B cell (primary cell): ENCODE data around the gene C19orf18. TPM values are rescaled to one million over a fixed set of nuclear protein-coding genes. Genes with fewer than 3 reads are reported as not detected.

Source experiments
- ATAC-seq: fragments of 200-7000 bp; cut with Tn5 transposase; one replicate; pipeline ENCODE4 v1.10.0; 2021; ENCODE audit warnings: low read depth, mild to moderate bottlenecking, moderate number of reproducible peaks, moderate library complexity
- CTCF ChIA-PET: fragments of 350-600 bp; sonication (Branson Sonifier 250); formaldehyde crosslinking; loops from one replicate; lab custom pipeline; 2021; ENCODE audit warnings: antibody characterized with exemption, inconsistent platforms; lab: Charles Lee
- POLR2A ChIA-PET: fragments of 350-600 bp; sonication (Branson Sonifier 250); formaldehyde crosslinking; loops from one replicate; lab custom pipeline; 2021; ENCODE audit warnings: antibody characterized with exemption; lab: Charles Lee
- DNase-seq: peaks from one replicate; pipeline ENCODE4 v3.0.0; 2013
- H2AFZ ChIP-seq: 2 replicates; pipeline ENCODE4 v1.6.1; 2012; ENCODE audit warnings: mild to moderate bottlenecking, low read depth, low read length; ENCODE audit not compliant: insufficient read depth, poor library complexity, severe bottlenecking
- H3K27ac ChIP-seq, 2 donors: 1 replicate in 1 of 2; 2 replicates in 1 of 2; pipeline ENCODE4 v1.5.1; 2012 to 2013; ENCODE audit warnings: low read length in 2 of 2, mild to moderate bottlenecking in 2 of 2, moderate library complexity in 1 of 2
- H3K27me3 ChIP-seq, 4 experiments: fragments of 200-600 bp in 1 of 4; sonication (generic) in 1 of 4; replicated peaks in 1 of 4; 1 replicate in 2 of 4; 2 replicates in 2 of 4; pipeline versions ENCODE4 v1.6.1 to v1.7.0; 2013 to 2016; ENCODE audit warnings: low read length in 3 of 4, mild to moderate bottlenecking in 2 of 4, mixed read lengths in 1 of 4, moderate library complexity in 1 of 4; ENCODE audit not compliant: insufficient read depth in 4 of 4, control insufficient read depth in 3 of 4; ENCODE audit errors: control extremely low read depth in 1 of 4
- H3K36me3 ChIP-seq, 2 experiments: replicated peaks in 1 of 2; 1 replicate in 1 of 2; 2 replicates in 1 of 2; pipeline versions ENCODE4 v1.6.1 to v1.7.1; 2013; ENCODE audit warnings: low read length in 1 of 2; ENCODE audit not compliant: insufficient read depth in 2 of 2, control insufficient read depth in 1 of 2; ENCODE audit errors: control extremely low read depth in 1 of 2, extremely low read depth in 1 of 2
- H3K4me1 ChIP-seq, 2 donors: fragments of 200-600 bp in 1 of 2; sonication (generic) in 1 of 2; 1 replicate in 1 of 2; 2 replicates in 1 of 2; pipeline versions ENCODE4 v1.5.1 to v1.6.1; 2013 to 2017; ENCODE audit warnings: low read length in 2 of 2; ENCODE audit not compliant: control insufficient read depth in 2 of 2, insufficient read depth in 2 of 2
- H3K4me2 ChIP-seq: replicated peaks from 2 replicates; pipeline ENCODE3; 2012; ENCODE audit warnings: mild to moderate bottlenecking, low read depth, low read length; ENCODE audit not compliant: poor library complexity, severe bottlenecking
- H3K4me3 ChIP-seq, 5 experiments: fragments of 200-600 bp in 1 of 5; sonication (generic) in 1 of 5; 1 replicate in 3 of 5; 2 replicates in 2 of 5; pipeline versions ENCODE4 v1.5.1 to v1.7.0; 2011 to 2016; ENCODE audit warnings: low read length in 4 of 5, mild to moderate bottlenecking in 4 of 5, low read depth in 2 of 5, control low read depth in 1 of 5, moderate library complexity in 1 of 5; ENCODE audit not compliant: insufficient read depth in 1 of 5; ENCODE audit errors: control extremely low read depth in 1 of 5, extremely low read depth in 1 of 5
- H3K79me2 ChIP-seq: fragments of 200-600 bp; sonication (generic); one replicate; pipeline ENCODE4 v1.6.0; 2016; ENCODE audit warnings: low read length; ENCODE audit not compliant: control insufficient read depth, insufficient read depth
- H3K9ac ChIP-seq: fragments of 200-600 bp; sonication (generic); 2 replicates; pipeline ENCODE4 v1.6.1; 2017; ENCODE audit warnings: mild to moderate bottlenecking, low read length, moderate library complexity
- H3K9me3 ChIP-seq, 3 donors: one replicate each; pipeline versions ENCODE4 v1.6.1 to v1.7.1; 2013; ENCODE audit warnings: low read length in 2 of 3; ENCODE audit not compliant: control insufficient read depth in 2 of 3, insufficient read depth in 1 of 3; ENCODE audit errors: control extremely low read depth in 1 of 3
- H4K20me1 ChIP-seq: 2 replicates; pipeline ENCODE4 v1.6.0; 2012; ENCODE audit warnings: mild to moderate bottlenecking, low read length; ENCODE audit not compliant: insufficient read depth, control insufficient read depth, poor library complexity, severe bottlenecking
- H3K27ac Mint-ChIP-seq: one replicate; pipeline ENCODE4 v1.8.0; 2021; ENCODE audit warnings: mixed read lengths
- H3K27me3 Mint-ChIP-seq: one replicate; pipeline ENCODE4 v1.8.0; 2021; ENCODE audit warnings: mixed read lengths
- H3K4me1 Mint-ChIP-seq: one replicate; pipeline ENCODE4 v1.8.0; 2021; ENCODE audit warnings: mixed read lengths
- H3K4me3 Mint-ChIP-seq: one replicate; pipeline ENCODE4 v1.8.0; 2021; ENCODE audit warnings: mixed read lengths
- H3K9me3 Mint-ChIP-seq: one replicate; pipeline ENCODE4 v1.8.0; 2022; ENCODE audit warnings: mixed read lengths; ENCODE audit not compliant: insufficient read depth
- CTCF ChIP-seq: fragments of 200-600 bp; IDR thresholded peaks from one replicate; pipeline ENCODE4 v1.8.0; 2022; ENCODE audit warnings: antibody characterized with exemption, mild to moderate bottlenecking
- EZH2 ChIP-seq: IDR thresholded peaks from 2 replicates; pipeline ENCODE4 v1.6.1; 2012; ENCODE audit warnings: borderline replicate concordance, low read depth, mild to moderate bottlenecking, moderate library complexity, low read length; ENCODE audit not compliant: insufficient read depth, poor library complexity, severe bottlenecking
- WGBS: methylation state at CpG from one replicate; pipeline ENCODE4 v1.1.5; 2013; ENCODE audit warnings: missing lambda C conversion rate; ENCODE audit not compliant: insufficient coverage; 5-methylcytosine and 5-hydroxymethylcytosine counted together
- intact Hi-C: fragments of 100-400 bp; cut with micrococcal nuclease; formaldehyde crosslinking; loops from one replicate; pipeline ENCODE4 v1.10.0; 2022
- polyA plus RNA-seq: library from polyadenylated mRNA; depleted of rRNA; stranded (reverse); fragments of >200 nt; gene quantifications from 2 replicates; pipeline ENCODE4 v1.2.3, GENCODE V29; 2012
- total RNA-seq, 2 donors: library from RNA; stranded (reverse); fragments of 120-200 nt in 1 of 2; gene quantifications; 1 replicate in 1 of 2; 2 replicates in 1 of 2; pipeline versions ENCODE4 v1.2.3 to v1.2.4, GENCODE V29; 2013 to 2022

The C19orf18 gene
- total and polyA plus RNA-seq, 2 donors (not counting 1 experiment from before 2014, with no cell fraction given), result 1.7 TPM; not detected in 1

GRCh38 chr19:57914531-57914930 lies 59.8 kb downstream of the C19orf18 start:
- H3K9ac ChIP-seq, result no peak overlapping the region
- peak overlapping the region; percentile 26 for H3K27ac Mint-ChIP-seq
- CTCF ChIA-PET, result interaction anchor here (1.0 kb wide), 2 partner anchors 11 to 167 kb away, joined by 3 read pairs; partner anchors contain the start of gene ZNF776

More at GRCh38 chr19:57914531-57914930, 59.8 kb downstream of the C19orf18 start:
- Histone ChIP-seq H3K4me1 (peaks cover 9 to 13% of the 10 kb centered on the region in 2 donors), H3K27me3 (no peaks in the 10 kb centered on the region), H3K4me3 (no peak overlapping the region), H2AFZ (no peak overlapping the region), H4K20me1 (no peaks in the 10 kb centered on the region), H3K36me3 (peaks cover 1 to 18% of the 10 kb centered on the region in 2 experiments), H3K27ac (no peak overlapping the region), H3K4me2 (no peak overlapping the region), H3K79me2 (peaks cover 38% of the 10 kb centered on the region), H3K9me3 (peaks cover 0 to 9% (median 0%) of the 10 kb centered on the region in 3 donors)
- TF ChIP-seq CTCF, result no peak
- TF ChIP-seq EZH2, result no peak
- POLR2A ChIA-PET, result no interaction called here
- Mint-ChIP-seq H3K4me3 (peak overlapping the region; percentile 96), H3K9me3 (no peaks in the 10 kb centered on the region), H3K4me1 (peaks cover 40% of the 10 kb centered on the region), H3K27me3 (no peaks in the 10 kb centered on the region)
- DNase-seq (no peak), ATAC-seq (no peak)
- intact Hi-C loops, result no loop called here
- 100% methylated on average over 2 of the region's 3 CpGs for WGBS

Other genes with a start within 250 kb of the C19orf18 start
- gene ZNF671, start 246.9 kb downstream of the C19orf18 start, total RNA-seq, result 43.3 and 44.2 TPM in 2 replicates
- gene ZNF671, start 246.9 kb downstream of the C19orf18 start, polyA plus RNA-seq, result 15.9 and 17.0 TPM in 2 replicates
- gene ZNF776, start 227.7 kb downstream of the C19orf18 start, total RNA-seq, result 47.5 and 51.6 TPM in 2 replicates
- gene ZNF776, start 227.7 kb downstream of the C19orf18 start, polyA plus RNA-seq, result 15.6 and 22.6 TPM in 2 replicates
- gene ZNF586, start 204.9 kb downstream of the C19orf18 start, total RNA-seq, result 48.0 and 51.3 TPM in 2 replicates
- 18.0 and 28.4 TPM in 2 replicates for gene ZNF586, start 204.9 kb downstream of the C19orf18 start, polyA plus RNA-seq
- gene ZNF552, start 159.6 kb downstream of the C19orf18 start, total RNA-seq, result 21.7 and 29.9 TPM in 2 replicates
- 6.7 and 8.1 TPM in 2 replicates for gene ZNF552, start 159.6 kb downstream of the C19orf18 start, polyA plus RNA-seq
- gene ZNF587B, start 144.2 kb downstream of the C19orf18 start, total RNA-seq, result 29.1 and 31.5 TPM in 2 replicates
- gene ZNF587B, start 144.2 kb downstream of the C19orf18 start, polyA plus RNA-seq, result 9.9 and 18.1 TPM in 2 replicates
- 72.9 and 77.6 TPM in 2 replicates for gene ZNF587, start 124.7 kb downstream of the C19orf18 start, total RNA-seq
- 16.6 and 17.0 TPM in 2 replicates for gene ZNF587, start 124.7 kb downstream of the C19orf18 start, polyA plus RNA-seq
- gene ZNF814, start 85.5 kb downstream of the C19orf18 start, total RNA-seq, result 83.9 and 95.1 TPM in 2 replicates
- 27.7 and 28.9 TPM in 2 replicates for gene ZNF814, start 85.5 kb downstream of the C19orf18 start, polyA plus RNA-seq
- 52.6 and 54.4 TPM in 2 replicates for gene ZNF417, start 57.9 kb downstream of the C19orf18 start, total RNA-seq
- gene ZNF417, start 57.9 kb downstream of the C19orf18 start, polyA plus RNA-seq, result 8.9 and 12.3 TPM in 2 replicates
- 35.8 and 38.9 TPM in 2 replicates for gene ZNF418, start 39.1 kb downstream of the C19orf18 start, total RNA-seq
- gene ZNF418, start 39.1 kb downstream of the C19orf18 start, polyA plus RNA-seq, result 10.3 and 12.2 TPM in 2 replicates
- gene ZNF256, start 26.8 kb downstream of the C19orf18 start, total RNA-seq, result 18.3 and 19.0 TPM in 2 replicates
- 10.0 and 16.5 TPM in 2 replicates for gene ZNF256, start 26.8 kb downstream of the C19orf18 start, polyA plus RNA-seq
- gene ZNF606, start 28.3 kb upstream of the C19orf18 start, total RNA-seq, result 48.1 and 48.4 TPM in 2 replicates
- gene ZNF606, start 28.3 kb upstream of the C19orf18 start, polyA plus RNA-seq, result 11.5 and 12.4 TPM in 2 replicates
- not detected in 2 replicates for gene ZSCAN1, start 59.5 kb upstream of the C19orf18 start, total RNA-seq
- 0.13 TPM in 1 of 2 replicates, not detected in the other for gene ZSCAN1, start 59.5 kb upstream of the C19orf18 start, polyA plus RNA-seq
- gene ZNF135, start 84.7 kb upstream of the C19orf18 start, total RNA-seq, result 10.0 and 10.1 TPM in 2 replicates
- 8.9 and 9.2 TPM in 2 replicates for gene ZNF135, start 84.7 kb upstream of the C19orf18 start, polyA plus RNA-seq
- 84.9 and 90.5 TPM in 2 replicates for gene ZSCAN18, start 123.7 kb upstream of the C19orf18 start, total RNA-seq
- 81.0 and 134 TPM in 2 replicates for gene ZSCAN18, start 123.7 kb upstream of the C19orf18 start, polyA plus RNA-seq
- gene ZNF329, start 176.3 kb upstream of the C19orf18 start, total RNA-seq, result 12.5 and 17.6 TPM in 2 replicates
- gene ZNF329, start 176.3 kb upstream of the C19orf18 start, polyA plus RNA-seq, result 5.4 and 8.0 TPM in 2 replicates
- 83.7 and 85.4 TPM in 2 replicates for gene ZNF274, start 208.5 kb upstream of the C19orf18 start, total RNA-seq
- gene ZNF274, start 208.5 kb upstream of the C19orf18 start, polyA plus RNA-seq, result 51.5 and 53.3 TPM in 2 replicates